K562 (cell line): Measurements from ENCODE around the gene HERPUD2.

Experiments used
- GATAD2A ChIP-seq: fragments of 450-650 bp; IDR thresholded peaks from 2 replicates; pipeline ENCODE4 v1.6.1; 2017
- LCOR ChIP-seq: sonication (generic); formaldehyde crosslinking; IDR thresholded peaks from 2 replicates; pipeline ENCODE4 v1.8.0; 2022; ENCODE audit warnings: mild to moderate bottlenecking, missing genetic modification reagents
- POLR2AphosphoS5 ChIP-seq: IDR thresholded peaks from 2 replicates; pipeline ENCODE4 v1.6.1; 2011; ENCODE audit warnings: mild to moderate bottlenecking, low read depth, low read length, moderate library complexity; ENCODE audit not compliant: control insufficient read depth, insufficient read depth
- SREBF2 ChIP-seq: sonication (generic); formaldehyde crosslinking; IDR thresholded peaks from 2 replicates; pipeline ENCODE4 v1.4.0; 2020; ENCODE audit warnings: mild to moderate bottlenecking, missing genetic modification reagents
- TF ChIP-seq, protein P1 (sequence below): sonication (generic); formaldehyde crosslinking; IDR thresholded peaks from 2 replicates; pipeline ENCODE4 v1.5.0; 2020; ENCODE audit warnings: missing genetic modification reagents

DNA sequence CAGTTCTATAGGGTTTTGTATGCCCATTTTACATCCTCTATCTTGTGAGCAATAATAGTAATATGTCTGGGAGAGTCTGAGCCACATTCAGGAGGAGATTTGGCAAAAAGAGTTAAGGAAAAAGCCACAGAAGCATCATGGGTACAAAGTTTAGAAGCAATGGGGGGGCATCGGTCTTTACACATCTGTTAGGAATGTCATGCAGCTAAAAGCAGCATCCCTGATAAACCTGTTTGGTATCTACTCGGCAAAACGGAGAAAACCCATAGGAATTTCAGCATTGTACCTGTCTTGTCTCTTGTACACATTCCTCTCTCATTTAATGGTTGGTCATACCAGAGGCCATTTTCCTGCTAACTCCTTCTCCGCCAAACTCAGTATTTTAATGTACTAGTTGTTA, 12.5 kb upstream of the HERPUD2 start:
- no peak for TF ChIP-seq SREBF2 (CRISPR knock-in tag)
- TF ChIP-seq GATAD2A, result no peak
- TF ChIP-seq, protein P1, sequence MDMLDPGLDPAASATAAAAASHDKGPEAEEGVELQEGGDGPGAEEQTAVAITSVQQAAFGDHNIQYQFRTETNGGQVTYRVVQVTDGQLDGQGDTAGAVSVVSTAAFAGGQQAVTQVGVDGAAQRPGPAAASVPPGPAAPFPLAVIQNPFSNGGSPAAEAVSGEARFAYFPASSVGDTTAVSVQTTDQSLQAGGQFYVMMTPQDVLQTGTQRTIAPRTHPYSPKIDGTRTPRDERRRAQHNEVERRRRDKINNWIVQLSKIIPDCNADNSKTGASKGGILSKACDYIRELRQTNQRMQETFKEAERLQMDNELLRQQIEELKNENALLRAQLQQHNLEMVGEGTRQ (CRISPR knock-in tag), result no peak
- no peak for TF ChIP-seq POLR2AphosphoS5
- TF ChIP-seq LCOR, result no peak
